Stimulated activated CD4-positive, alpha-beta T cell treated with anti-CD3 and anti-CD28 coated beads, Interleukin-1b, Interleukin-23, amount 100 ng/mL, for 48 hours (primary cell): ENCODE measurements around the gene SLCO3A1.

Experiments used
- DNase-seq: peaks from one replicate; pipeline ENCODE4 v3.0.0-alpha.2; 2020

SLCO3A1 gene

GRCh38 chr15:92111291-92111690 lies 257.8 kb downstream of the SLCO3A1 start:
- no peak for DNase-seq

DNA sequence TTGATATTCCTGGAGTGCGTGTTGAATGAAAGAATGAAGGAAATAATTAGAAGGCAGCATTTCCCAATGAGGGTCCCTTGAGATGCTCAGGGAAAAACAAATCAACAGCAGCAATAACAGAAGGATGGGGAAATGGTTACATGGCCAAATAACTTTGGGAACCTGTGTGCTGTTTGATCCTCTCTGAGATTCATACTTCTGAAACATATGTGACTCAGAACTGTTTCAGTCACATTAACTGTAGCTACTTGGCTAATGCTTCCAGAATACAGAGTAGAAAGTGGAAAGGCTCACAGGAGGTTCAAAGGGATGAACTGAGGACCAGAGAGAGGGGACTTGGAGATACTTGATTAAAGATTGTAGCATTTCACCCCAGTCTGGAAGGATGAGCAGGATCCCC lies 258.2 kb downstream of the SLCO3A1 start:
- no peak for DNase-seq

- no peak for DNase-seq
Measured at GRCh38 chr15:92112180-92112579, 258.7 kb downstream of the SLCO3A1 start.

- no peak for DNase-seq
Measured at GRCh38 chr15:92112711-92113110, 259.2 kb downstream of the SLCO3A1 start.

GRCh38 chr15:92113832-92114231 lies 260.3 kb downstream of the SLCO3A1 start:
- DNase-seq = no peak

- no peak for DNase-seq
Measured at GRCh38 chr15:92115834-92116233, 262.3 kb downstream of the SLCO3A1 start.

- DNase-seq = no peak
Measured at GRCh38 chr15:92116330-92116729, 262.8 kb downstream of the SLCO3A1 start.

- DNase-seq = no peak
Measured at GRCh38 chr15:92117261-92117731, 263.8 kb downstream of the SLCO3A1 start.

- DNase-seq = no peak
Measured at GRCh38 chr15:92118162-92118935, 264.8 kb downstream of the SLCO3A1 start.

DNA sequence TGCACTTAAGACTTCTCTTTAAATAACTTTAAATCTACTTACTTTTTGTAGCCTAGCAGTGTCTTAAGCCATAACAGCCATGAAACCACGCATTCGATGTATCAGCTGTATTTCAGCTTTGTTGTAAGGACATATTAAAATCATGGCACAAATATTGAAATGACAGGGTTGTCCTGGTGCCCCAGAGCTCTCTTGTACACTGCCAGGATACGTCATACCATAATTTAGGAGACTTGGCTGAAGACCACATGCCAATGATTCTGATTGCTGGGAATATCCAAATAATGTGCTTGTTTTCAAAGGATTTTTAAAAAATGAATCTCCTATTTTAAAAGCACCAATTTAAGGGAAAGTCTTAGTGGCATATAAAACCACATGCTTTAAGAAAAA lies 265.4 kb downstream of the SLCO3A1 start:
- DNase-seq = no peak

DNA sequence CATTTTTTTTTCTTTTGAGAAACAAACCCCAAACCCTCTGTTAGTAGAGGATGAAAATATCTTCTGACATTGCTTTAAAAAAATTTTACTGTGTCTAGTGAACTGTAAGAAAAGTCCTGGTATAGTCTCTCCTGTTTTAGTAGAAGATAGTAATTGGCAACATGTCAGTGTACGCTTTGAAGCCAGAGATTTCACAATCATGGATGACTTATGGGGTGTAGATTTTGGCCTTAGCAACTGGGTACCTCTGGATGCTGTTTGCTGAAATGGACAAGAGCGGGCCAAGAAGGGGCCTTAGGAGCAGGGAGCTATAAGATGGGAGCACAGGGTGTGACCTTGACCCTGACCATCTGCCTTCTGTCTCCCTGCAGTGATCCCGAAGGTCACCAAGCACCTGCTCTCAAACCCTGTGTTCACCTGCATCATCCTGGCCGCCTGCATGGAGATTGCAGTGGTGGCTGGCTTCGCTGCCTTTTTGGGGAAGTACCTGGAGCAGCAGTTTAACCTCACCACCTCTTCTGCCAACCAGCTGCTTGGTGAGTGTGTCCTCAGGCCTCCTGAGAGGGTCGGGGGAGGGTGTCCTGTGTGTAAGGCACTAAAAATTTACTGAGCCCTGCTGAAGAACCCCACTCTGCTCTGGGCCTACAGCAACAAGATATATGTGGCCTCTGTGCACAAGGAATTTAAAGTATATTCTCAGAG lies 266.7 kb downstream of the SLCO3A1 start:
- DNase-seq = no peak

DNA sequence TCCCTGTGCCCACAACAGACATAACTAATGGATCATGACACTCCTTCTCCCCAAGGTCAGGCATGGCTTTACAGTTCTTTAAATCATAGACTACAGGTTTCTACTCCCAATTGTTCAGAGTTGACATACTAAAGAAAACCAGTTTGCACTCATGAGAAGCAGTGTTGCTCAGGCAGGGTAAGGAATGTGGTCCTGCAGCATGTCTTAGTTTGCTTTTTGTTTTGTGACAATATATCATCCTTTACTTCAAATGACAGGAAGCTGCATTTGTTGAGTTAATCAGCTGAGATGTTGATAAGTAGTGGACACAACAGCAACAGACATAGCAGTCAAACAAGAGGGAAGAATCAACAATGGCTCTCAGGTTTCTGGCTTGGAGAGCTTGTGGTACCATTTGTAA lies 267.5 kb downstream of the SLCO3A1 start:
- no peak for DNase-seq

GRCh38 chr15:92122259-92122658 lies 268.8 kb downstream of the SLCO3A1 start:
- no peak for DNase-seq

DNA sequence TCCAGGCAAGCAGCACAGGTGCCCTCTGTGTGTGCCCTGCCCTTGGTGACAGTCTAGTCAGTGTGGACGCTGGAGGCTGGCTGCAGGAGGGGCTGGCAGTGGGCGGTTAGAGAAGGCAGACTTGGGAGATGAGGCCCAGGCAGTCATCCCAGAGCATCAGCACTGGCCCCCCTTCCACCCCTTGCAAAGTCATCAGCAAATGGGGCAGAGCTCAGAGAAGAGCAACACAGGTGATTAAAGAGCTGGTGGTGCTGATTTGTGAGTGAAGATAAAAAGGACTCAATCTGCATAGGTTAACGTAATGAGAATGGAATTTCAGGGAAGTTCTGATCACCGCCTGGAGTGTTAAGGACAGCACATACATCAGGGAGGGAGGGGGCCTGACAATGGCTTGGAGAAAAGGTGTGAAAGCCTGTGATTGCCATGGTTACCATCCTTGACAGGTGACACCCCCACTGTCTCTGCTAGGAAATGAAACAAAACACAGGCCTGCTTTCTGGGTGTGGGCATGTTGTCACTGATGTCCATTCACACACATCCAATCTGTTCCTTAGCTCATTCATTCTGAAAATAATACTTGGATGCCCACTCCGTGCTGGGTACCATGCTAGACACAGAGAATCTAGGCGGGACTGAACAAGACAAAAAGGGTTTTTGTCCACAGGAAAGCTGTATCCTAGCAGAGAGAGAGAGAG lies 270.6 kb downstream of the SLCO3A1 start:
- DNase-seq = no peak

DNA sequence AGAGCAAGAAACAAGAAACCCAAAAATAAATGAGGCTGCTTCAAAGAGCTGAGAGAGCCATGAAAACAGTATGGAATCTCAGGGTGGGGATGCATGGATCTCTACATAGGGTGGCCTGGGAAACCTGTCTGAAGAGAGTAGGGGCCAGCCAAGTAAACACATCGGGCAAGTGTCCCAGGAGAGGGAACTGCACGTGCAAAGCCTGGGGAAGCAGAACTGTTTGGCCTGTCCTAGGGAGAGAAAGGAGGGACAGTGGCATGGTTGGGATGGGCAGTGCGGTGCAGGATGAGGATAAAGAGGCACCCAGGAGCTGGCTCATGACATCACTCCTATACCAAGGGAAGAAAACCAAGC lies 271.1 kb downstream of the SLCO3A1 start:
- no peak for DNase-seq

- DNase-seq = no peak
Measured at GRCh38 chr15:92128788-92129187, 275.3 kb downstream of the SLCO3A1 start.

- no peak for DNase-seq
Measured at GRCh38 chr15:92130244-92130643, 276.7 kb downstream of the SLCO3A1 start.

DNA sequence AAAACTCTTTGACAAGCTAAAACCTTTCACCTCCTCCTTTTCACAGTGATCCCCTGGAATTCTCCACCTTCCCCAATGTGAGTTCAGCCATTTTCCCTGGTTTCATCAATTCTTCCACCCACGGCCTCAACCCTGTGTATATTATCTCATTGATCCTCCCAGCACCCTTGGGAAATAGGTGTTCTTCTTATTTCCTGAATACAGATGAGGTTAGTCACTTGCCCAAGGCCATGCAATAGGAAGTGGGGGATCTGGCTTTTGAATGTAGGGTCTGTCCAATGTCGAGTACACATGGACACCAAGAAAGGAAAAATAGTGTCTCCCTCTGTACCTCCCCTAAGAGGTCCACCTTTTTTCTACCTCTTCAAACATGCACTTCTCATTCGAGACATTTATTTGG lies 277.4 kb downstream of the SLCO3A1 start:
- no peak for DNase-seq

GRCh38 chr15:92132982-92133755 lies 279.7 kb downstream of the SLCO3A1 start:
- DNase-seq = no peak

DNA sequence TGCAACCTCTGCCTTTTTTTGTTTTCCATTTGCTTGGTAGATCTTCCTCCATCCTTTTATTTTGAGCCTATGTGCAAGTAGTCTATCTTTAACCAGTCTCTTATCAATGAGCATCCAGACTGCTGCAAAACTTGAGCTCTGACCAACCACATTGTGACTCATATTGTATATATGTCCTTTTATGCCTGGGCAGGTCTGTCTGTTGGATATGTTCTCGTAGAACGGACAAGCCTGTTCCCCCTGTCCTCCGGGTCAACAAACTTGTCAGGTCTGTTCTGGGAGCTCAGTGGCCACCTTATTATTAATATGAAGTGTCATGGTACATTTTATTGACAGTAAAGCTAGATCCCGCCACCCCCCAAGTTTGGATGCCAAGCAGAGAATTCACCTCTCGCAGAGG lies 287.3 kb downstream of the SLCO3A1 start:
- no peak for DNase-seq

DNA sequence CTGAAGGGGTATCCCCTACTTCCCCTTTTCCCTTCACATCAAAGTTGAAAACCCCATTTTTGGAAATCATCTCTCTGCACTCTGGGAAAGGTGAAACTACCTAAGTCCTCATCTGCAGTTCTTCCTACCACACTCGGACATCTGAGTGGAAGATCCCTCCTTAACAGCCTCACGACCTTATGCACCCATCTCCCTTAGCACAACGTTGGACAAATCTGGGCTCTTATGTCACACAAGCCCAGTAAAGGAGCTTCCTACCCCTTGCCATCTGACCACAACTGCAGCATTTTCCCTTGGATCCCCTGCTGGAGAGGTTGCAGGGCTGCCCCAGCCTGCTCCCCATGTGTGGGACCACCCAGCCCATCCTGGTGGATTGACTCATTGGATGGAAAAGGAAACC lies 288.1 kb downstream of the SLCO3A1 start:
- DNase-seq = no peak

DNA sequence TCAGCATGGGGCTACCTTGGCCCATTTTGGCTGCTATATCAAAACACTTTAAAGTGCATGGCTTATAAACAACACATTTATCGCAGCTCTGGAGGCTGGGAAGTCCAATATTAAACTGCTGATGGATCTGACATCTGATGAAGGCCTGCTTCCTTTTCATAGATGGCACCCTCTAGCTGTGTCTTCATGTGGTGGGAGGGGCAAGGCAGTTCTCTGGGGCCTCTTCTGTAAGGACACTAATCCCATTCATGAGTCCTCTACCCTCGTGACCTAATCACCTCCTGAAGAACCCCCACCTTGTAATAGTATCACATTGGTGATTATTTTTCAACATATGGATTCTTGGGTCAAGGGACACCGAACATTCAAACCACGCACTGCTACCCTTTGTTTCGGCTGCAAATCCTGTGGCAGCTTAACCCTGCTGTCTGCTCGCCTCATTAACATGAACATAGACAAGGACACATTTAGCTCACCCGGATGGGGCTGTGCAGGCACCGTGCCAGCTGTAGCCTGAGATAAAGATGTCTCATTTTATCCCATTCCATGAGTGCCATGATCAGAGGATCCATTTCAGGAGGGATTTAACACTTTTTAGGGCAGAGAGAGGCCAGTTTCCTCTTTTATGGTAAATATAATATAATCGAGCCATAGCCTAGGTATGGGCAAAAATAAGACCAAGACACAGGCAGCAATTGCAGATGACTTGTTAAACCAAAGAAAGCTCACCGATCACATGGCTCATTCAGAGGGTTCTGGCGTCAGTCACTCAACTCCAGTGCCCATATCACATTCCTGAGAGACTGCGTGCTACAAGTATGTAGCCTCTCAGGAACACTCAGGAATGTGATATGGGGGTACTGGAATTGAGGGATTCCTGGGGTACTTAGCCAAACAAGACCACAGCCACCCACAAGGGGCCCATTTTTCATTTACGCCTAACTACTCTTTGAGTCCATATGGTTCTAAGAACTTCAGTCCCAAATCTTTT lies 289.0 kb downstream of the SLCO3A1 start:
- no peak for DNase-seq
